Measurements from ENCODE around the gene RNF151.

Gene RNF151

GRCh38 chr16:1974157-1975070 is 7.8 kb downstream of the RNF151 start:
- Histone ChIP-seq H3K4me1 (ENCODE audit: insufficient read depth, low read length, poor library complexity, severe bottlenecking) (no peaks in the 10 kb centered on the region), H3F3A (ENCODE audit: low read depth) (peaks cover 2% of the 10 kb centered on the region; the same call in 1 of the 2 replicates), H3K4me2 (ENCODE audit: low read depth, low read length, poor library complexity, severe bottlenecking) (no peak overlapping the region), H3K27me3 (ENCODE audit: insufficient read depth, low read length, poor library complexity, severe bottlenecking) (no peaks in the 10 kb centered on the region), H3K9ac (ENCODE audit: low read depth, low read length, poor library complexity, severe bottlenecking) (no peak overlapping the region), H3K9me3 (ENCODE audit: insufficient read depth, low read depth, low read length) (no peaks in the 10 kb centered on the region), H3K79me2 (ENCODE audit: insufficient read depth, low read length) (peaks cover 22% of the 10 kb centered on the region; the same call in 1 of the 2 replicates), H3K4me3 (ENCODE audit: low read length, poor library complexity, severe bottlenecking) (no peak overlapping the region), H2AFZ (ENCODE audit: low read length) (no peak overlapping the region), H3K9me2 (replicated peaks; ENCODE audit: low read depth, low read length) (no peaks in the 10 kb centered on the region), H3K36me3 (ENCODE audit: insufficient read depth, low read length) (no peaks in the 10 kb centered on the region), H4K20me1 (ENCODE audit: insufficient read depth, low read length, poor library complexity, severe bottlenecking) (no peaks in the 10 kb centered on the region)
- TF ChIP-seq CTCF (conservative IDR thresholded peaks at IDR 0.05; ENCODE audit: low read length) = no peak
- no peak for TF ChIP-seq EZH2phosphoT487 (IDR thresholded peaks at IDR 0.05; ENCODE audit: borderline replicate concordance)

GRCh38 chr16:1975432-1976215 is 9.0 kb downstream of the RNF151 start:
- Histone ChIP-seq H3K79me2 (ENCODE audit: insufficient read depth, low read length) (peaks cover 22% of the 10 kb centered on the region; the same call in 1 of the 2 replicates), H3K4me3 (ENCODE audit: low read length, poor library complexity, severe bottlenecking) (no peak overlapping the region), H3K4me2 (ENCODE audit: low read depth, low read length, poor library complexity, severe bottlenecking) (no peak overlapping the region), H2AFZ (ENCODE audit: low read length) (no peak overlapping the region), H3K9ac (ENCODE audit: low read depth, low read length, poor library complexity, severe bottlenecking) (no peak overlapping the region), H3K9me2 (replicated peaks; ENCODE audit: low read depth, low read length) (no peaks in the 10 kb centered on the region), H3K36me3 (ENCODE audit: insufficient read depth, low read length) (no peaks in the 10 kb centered on the region), H3K27me3 (ENCODE audit: insufficient read depth, low read length, poor library complexity, severe bottlenecking) (no peaks in the 10 kb centered on the region), H4K20me1 (ENCODE audit: insufficient read depth, low read length, poor library complexity, severe bottlenecking) (no peaks in the 10 kb centered on the region), H3K4me1 (ENCODE audit: insufficient read depth, low read length, poor library complexity, severe bottlenecking) (no peaks in the 10 kb centered on the region), H3F3A (ENCODE audit: low read depth) (peaks cover 2% of the 10 kb centered on the region; the same call in 1 of the 2 replicates), H3K9me3 (ENCODE audit: insufficient read depth, low read depth, low read length) (no peaks in the 10 kb centered on the region)
- TF ChIP-seq EZH2phosphoT487 (IDR thresholded peaks at IDR 0.05; ENCODE audit: borderline replicate concordance) = no peak
- no peak for TF ChIP-seq CTCF (conservative IDR thresholded peaks at IDR 0.05; ENCODE audit: low read length)

GRCh38 chr16:1976216-1976520 is 9.5 kb downstream of the RNF151 start:
- Histone ChIP-seq H3K9me3 (ENCODE audit: insufficient read depth, low read depth, low read length) (no peaks in the 10 kb centered on the region), H3K9ac (ENCODE audit: low read depth, low read length, poor library complexity, severe bottlenecking) (no peak overlapping the region), H2AFZ (ENCODE audit: low read length) (no peak overlapping the region), H3K36me3 (ENCODE audit: insufficient read depth, low read length) (no peaks in the 10 kb centered on the region), H3K9me2 (replicated peaks; ENCODE audit: low read depth, low read length) (no peaks in the 10 kb centered on the region), H3K4me3 (ENCODE audit: low read length, poor library complexity, severe bottlenecking) (no peak overlapping the region), H3F3A (ENCODE audit: low read depth) (peaks cover 2% of the 10 kb centered on the region; the same call in 1 of the 2 replicates), H3K27me3 (ENCODE audit: insufficient read depth, low read length, poor library complexity, severe bottlenecking) (no peaks in the 10 kb centered on the region), H4K20me1 (ENCODE audit: insufficient read depth, low read length, poor library complexity, severe bottlenecking) (no peaks in the 10 kb centered on the region), H3K4me1 (ENCODE audit: insufficient read depth, low read length, poor library complexity, severe bottlenecking) (no peaks in the 10 kb centered on the region), H3K79me2 (ENCODE audit: insufficient read depth, low read length) (peaks cover 19% of the 10 kb centered on the region; the same call in 1 of the 2 replicates), H3K4me2 (ENCODE audit: low read depth, low read length, poor library complexity, severe bottlenecking) (no peak overlapping the region)
- no peak for TF ChIP-seq EZH2phosphoT487 (IDR thresholded peaks at IDR 0.05; ENCODE audit: borderline replicate concordance)
- TF ChIP-seq CTCF (conservative IDR thresholded peaks at IDR 0.05; ENCODE audit: low read length) = no peak
